ENCODE measurements around the gene CDCA4.

Gene CDCA4

GRCh38 chr14:105005929-105006830 is 14.7 kb downstream of the CDCA4 start:
- peaks cover 39% of the 10 kb centered on the region for H3K36me3 ChIP-seq (replicated peaks; ENCODE audit: low read depth, low read length)
- no peaks in the 10 kb centered on the region for H3K9me3 ChIP-seq (ENCODE audit: insufficient read depth, low read length)
- TF ChIP-seq CTCF (IDR thresholded peaks at IDR 0.05; ENCODE audit: low read depth, low read length) (no peak), EZH2phosphoT487 (IDR thresholded peaks at IDR 0.05; ENCODE audit: low read depth) (no peak)
- peaks cover 45% of the 10 kb centered on the region for H3K79me2 ChIP-seq (ENCODE audit: low read length)
- H3K4me1 ChIP-seq (ENCODE audit: low read length): peaks cover 8% of the 10 kb centered on the region
- no peak overlapping the region for H3K4me2 ChIP-seq (ENCODE audit: low read length)
- H3K27me3 ChIP-seq (ENCODE audit: low read depth, low read length): no peaks in the 10 kb centered on the region
- no peak overlapping the region for H2AFZ ChIP-seq (ENCODE audit: low read depth, low read length)
- H4K20me1 ChIP-seq (ENCODE audit: insufficient read depth, low read length): peaks cover 49% of the 10 kb centered on the region
- H3K4me3 ChIP-seq (ENCODE audit: low read length): no peak overlapping the region
- H3K27ac ChIP-seq (ENCODE audit: low read length): no peak overlapping the region
- no peak overlapping the region for H3K9ac ChIP-seq (ENCODE audit: low read length)

GRCh38 chr14:105005329-105005928 is 15.5 kb downstream of the CDCA4 start:
- H3K4me1 ChIP-seq (ENCODE audit: low read length): peaks cover 8% of the 10 kb centered on the region
- H3K79me2 ChIP-seq (ENCODE audit: low read length): peaks cover 37% of the 10 kb centered on the region
- H3K36me3 ChIP-seq (replicated peaks; ENCODE audit: low read depth, low read length): peaks cover 32% of the 10 kb centered on the region
- no peak overlapping the region for H3K9ac ChIP-seq (ENCODE audit: low read length)
- H2AFZ ChIP-seq (ENCODE audit: low read depth, low read length): no peak overlapping the region
- H3K27me3 ChIP-seq (ENCODE audit: low read depth, low read length): no peaks in the 10 kb centered on the region
- H3K9me3 ChIP-seq (ENCODE audit: insufficient read depth, low read length): no peaks in the 10 kb centered on the region
- H4K20me1 ChIP-seq (ENCODE audit: insufficient read depth, low read length): peaks cover 43% of the 10 kb centered on the region
- H3K4me3 ChIP-seq (ENCODE audit: low read length): no peak overlapping the region
- TF ChIP-seq EZH2phosphoT487 (IDR thresholded peaks at IDR 0.05; ENCODE audit: low read depth) (no peak), CTCF (IDR thresholded peaks at IDR 0.05; ENCODE audit: low read depth, low read length) (no peak)
- H3K4me2 ChIP-seq (ENCODE audit: low read length): no peak overlapping the region
- H3K27ac ChIP-seq (ENCODE audit: low read length): no peak overlapping the region

GRCh38 chr14:104999361-104999760 is 21.5 kb downstream of the CDCA4 start:
- peaks cover 3% of the 10 kb centered on the region; the same call in 1 of the 2 replicates for H4K20me1 ChIP-seq (ENCODE audit: insufficient read depth, low read length)
- peaks cover 14% of the 10 kb centered on the region for H3K36me3 ChIP-seq (replicated peaks; ENCODE audit: low read depth, low read length)
- H3K4me3 ChIP-seq (ENCODE audit: low read length): no peak overlapping the region
- peaks cover 7% of the 10 kb centered on the region for H3K4me1 ChIP-seq (ENCODE audit: low read length)
- H2AFZ ChIP-seq (ENCODE audit: low read depth, low read length): no peak overlapping the region
- H3K27me3 ChIP-seq (ENCODE audit: low read depth, low read length): no peaks in the 10 kb centered on the region
- no peak for TF ChIP-seq EZH2phosphoT487 (IDR thresholded peaks at IDR 0.05; ENCODE audit: low read depth)
- TF ChIP-seq CTCF (IDR thresholded peaks at IDR 0.05; ENCODE audit: low read depth, low read length): no peak
- H3K79me2 ChIP-seq (ENCODE audit: low read length): no peaks in the 10 kb centered on the region
- H3K4me2 ChIP-seq (ENCODE audit: low read length): no peak overlapping the region
- H3K27ac ChIP-seq (ENCODE audit: low read length): no peak overlapping the region
- no peaks in the 10 kb centered on the region for H3K9me3 ChIP-seq (ENCODE audit: insufficient read depth, low read length)
- H3K9ac ChIP-seq (ENCODE audit: low read length): no peak overlapping the region

GRCh38 chr14:104998801-104999200 is 22.1 kb downstream of the CDCA4 start:
- TF ChIP-seq EZH2phosphoT487 (IDR thresholded peaks at IDR 0.05; ENCODE audit: low read depth) (no peak), CTCF (IDR thresholded peaks at IDR 0.05; ENCODE audit: low read depth, low read length) (no peak)
- H2AFZ ChIP-seq (ENCODE audit: low read depth, low read length): no peak overlapping the region
- H4K20me1 ChIP-seq (ENCODE audit: insufficient read depth, low read length): no peaks in the 10 kb centered on the region
- no peak overlapping the region for H3K4me3 ChIP-seq (ENCODE audit: low read length)
- no peak overlapping the region for H3K27ac ChIP-seq (ENCODE audit: low read length)
- no peak overlapping the region for H3K4me2 ChIP-seq (ENCODE audit: low read length)
- H3K4me1 ChIP-seq (ENCODE audit: low read length): peaks cover 2% of the 10 kb centered on the region
- no peaks in the 10 kb centered on the region for H3K9me3 ChIP-seq (ENCODE audit: insufficient read depth, low read length)
- no peak overlapping the region for H3K9ac ChIP-seq (ENCODE audit: low read length)
- no peaks in the 10 kb centered on the region for H3K79me2 ChIP-seq (ENCODE audit: low read length)
- peaks cover 14% of the 10 kb centered on the region for H3K36me3 ChIP-seq (replicated peaks; ENCODE audit: low read depth, low read length)
- no peaks in the 10 kb centered on the region for H3K27me3 ChIP-seq (ENCODE audit: low read depth, low read length)

Measured in OCI-LY3 (cell line).